GM23248 (cell line): Measurements from ENCODE around the gene SEZ6L.

Experiments
- EZH2 ChIP-seq: fragments of 200-600 bp; sonication (generic); IDR thresholded peaks from 2 replicates; pipeline ENCODE4 v1.6.1; 2018; ENCODE audit warnings: antibody characterized with exemption, mild to moderate bottlenecking; ENCODE audit not compliant: insufficient read depth, poor library complexity, severe bottlenecking
- EZH2phosphoT487 ChIP-seq: fragments of 200-600 bp; sonication (generic); IDR thresholded peaks from 2 replicates; pipeline ENCODE4 v1.6.1; 2018; ENCODE audit warnings: antibody characterized with exemption, moderate library complexity, mild to moderate bottlenecking, low read depth; ENCODE audit not compliant: insufficient read depth

GRCh38 chr22:26374391-26375026, 205.2 kb downstream of the SEZ6L start:
- no peak for TF ChIP-seq EZH2
- TF ChIP-seq EZH2phosphoT487 = no peak
